Measurements from ENCODE around the gene ANKRD23. TPM values are rescaled to one million over a fixed set of nuclear protein-coding genes. Genes with fewer than 3 reads are reported as not detected.

The ANKRD23 gene
- total RNA-seq, 1 experiment from 2014 or later = 7.5 TPM

- Mint-ChIP-seq H3K27me3 (ENCODE audit: unreplicated experiment) (peaks cover 38% of the 10 kb centered on the region), H3K27ac (ENCODE audit: unreplicated experiment) (no peak overlapping the region), H3K36me3 (ENCODE audit: insufficient read depth, unreplicated experiment) (no peaks in the 10 kb centered on the region), H3K4me1 (ENCODE audit: low read depth, unreplicated experiment) (peaks cover 18% of the 10 kb centered on the region), H3K4me3 (ENCODE audit: low read depth, unreplicated experiment) (no peak overlapping the region), H3K9me3 (ENCODE audit: low read depth, unreplicated experiment) (no peaks in the 10 kb centered on the region)
- no TSS peak for BruUV-seq (replicated peaks)
- CTCF ChIA-PET = interaction anchor here (0.5 to 0.6 kb wide), 2 partner anchors 128 to 625 kb away, joined by 4 to 6 read pairs; no protein-coding TSS in a partner anchor
- TF ChIP-seq CTCF (IDR thresholded peaks at IDR 0.05; ENCODE audit: unreplicated experiment) = no peak
- DNase-seq = no peak
- intact Hi-C loops (cut with micrococcal nuclease; ENCODE audit: unreplicated experiment) = no loop called here
Measured at GRCh38 chr2:96881349-96882195, 37.8 kb upstream of the ANKRD23 start.

- no peak for DNase-seq
- Mint-ChIP-seq H3K36me3 (ENCODE audit: insufficient read depth, unreplicated experiment) (no peaks in the 10 kb centered on the region), H3K4me1 (ENCODE audit: low read depth, unreplicated experiment) (peaks cover 11% of the 10 kb centered on the region), H3K27ac (ENCODE audit: unreplicated experiment) (no peak overlapping the region), H3K9me3 (ENCODE audit: low read depth, unreplicated experiment) (no peaks in the 10 kb centered on the region), H3K27me3 (ENCODE audit: unreplicated experiment) (peaks cover 45% of the 10 kb centered on the region), H3K4me3 (ENCODE audit: low read depth, unreplicated experiment) (no peak overlapping the region)
- intact Hi-C loops (cut with micrococcal nuclease; ENCODE audit: unreplicated experiment) = no loop called here
- TF ChIP-seq CTCF (IDR thresholded peaks at IDR 0.05; ENCODE audit: unreplicated experiment) = no peak
- CTCF ChIA-PET = interaction anchor here (0.5 to 1.4 kb wide), 3 partner anchors 10 to 624 kb away, joined by 4 to 6 read pairs (median 4); no protein-coding TSS in a partner anchor
- BruUV-seq (replicated peaks) = no TSS peak
Measured at GRCh38 chr2:96880891-96881273, 37.1 kb upstream of the ANKRD23 start.

- DNase-seq = no peak
- Mint-ChIP-seq H3K4me1 (ENCODE audit: low read depth, unreplicated experiment) (peaks cover 6% of the 10 kb centered on the region), H3K27me3 (ENCODE audit: unreplicated experiment) (peaks cover 53% of the 10 kb centered on the region), H3K27ac (ENCODE audit: unreplicated experiment) (no peak overlapping the region), H3K36me3 (ENCODE audit: insufficient read depth, unreplicated experiment) (no peaks in the 10 kb centered on the region), H3K4me3 (ENCODE audit: low read depth, unreplicated experiment) (no peak overlapping the region), H3K9me3 (ENCODE audit: low read depth, unreplicated experiment) (no peaks in the 10 kb centered on the region)
- CTCF ChIA-PET = interaction anchor here (1.4 kb wide), 1 partner anchor 12 kb away, joined by 4 read pairs; no protein-coding TSS in a partner anchor
- intact Hi-C loops (cut with micrococcal nuclease; ENCODE audit: unreplicated experiment) = no loop called here
- TF ChIP-seq CTCF (IDR thresholded peaks at IDR 0.05; ENCODE audit: unreplicated experiment) = no peak
- no TSS peak for BruUV-seq (replicated peaks)
Measured at GRCh38 chr2:96879545-96880040, 35.8 kb upstream of the ANKRD23 start.

GRCh38 chr2:96878796-96879544 is 35.1 kb upstream of the ANKRD23 start:
- no TSS peak for BruUV-seq (replicated peaks)
- Mint-ChIP-seq H3K27me3 (ENCODE audit: unreplicated experiment) (peaks cover 53% of the 10 kb centered on the region), H3K4me3 (ENCODE audit: low read depth, unreplicated experiment) (no peak overlapping the region), H3K36me3 (ENCODE audit: insufficient read depth, unreplicated experiment) (no peaks in the 10 kb centered on the region), H3K4me1 (ENCODE audit: low read depth, unreplicated experiment) (peaks cover under 1% of the 10 kb centered on the region), H3K27ac (ENCODE audit: unreplicated experiment) (no peak overlapping the region), H3K9me3 (ENCODE audit: low read depth, unreplicated experiment) (no peaks in the 10 kb centered on the region)
- no peak for DNase-seq
- CTCF ChIA-PET = interaction anchor here (0.6 kb wide), 1 partner anchor 125 kb away, joined by 4 read pairs; no protein-coding TSS in a partner anchor
- intact Hi-C loops (cut with micrococcal nuclease; ENCODE audit: unreplicated experiment) = no loop called here
- TF ChIP-seq CTCF (IDR thresholded peaks at IDR 0.05; ENCODE audit: unreplicated experiment) = no peak
